HG03558 (cell line): Measurements from ENCODE around the gene MCEE.
"Not testable (repeated sequence)": the region's sequence is repeated elsewhere in the genome, so short reads cannot be mapped to it uniquely, and the experiment has no call there.

Source experiments
- ATAC-seq: cut with Tn5 transposase; IDR thresholded peaks from one replicate; pipeline ENCODE4 v1.9.1; 2021; ENCODE audit warnings: moderate number of reproducible peaks; ENCODE audit not compliant: unreplicated experiment; ENCODE audit errors: extremely low read depth

The MCEE gene

GRCh38 chr2:71083752-71084312 is 46.2 kb downstream of the MCEE start:
- not testable (repeated sequence) for ATAC-seq

GRCh38 chr2:71083297-71083696 is 46.7 kb downstream of the MCEE start:
- not testable (repeated sequence) for ATAC-seq

GRCh38 chr2:71082402-71083252 is 47.4 kb downstream of the MCEE start:
- ATAC-seq: no peak

DNA sequence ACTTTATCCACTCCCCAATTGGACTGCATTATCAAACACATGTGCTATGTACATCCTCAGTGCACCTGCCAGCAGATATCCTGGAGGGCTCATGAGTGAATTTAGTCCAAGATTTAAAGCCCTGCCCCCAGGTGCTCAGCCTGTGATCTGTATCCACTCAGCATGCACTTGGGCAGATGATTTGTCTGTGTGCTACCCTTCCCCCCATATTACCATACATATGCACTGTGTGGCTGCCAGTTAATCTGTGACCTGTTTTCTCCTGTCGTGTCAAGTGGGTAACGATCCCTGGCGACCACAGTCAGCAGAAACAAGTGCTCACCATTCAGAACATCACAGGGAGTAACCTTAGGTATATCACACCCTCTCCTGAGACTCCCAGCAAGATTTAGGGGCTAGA is 51.4 kb downstream of the MCEE start:
- no peak for ATAC-seq

DNA sequence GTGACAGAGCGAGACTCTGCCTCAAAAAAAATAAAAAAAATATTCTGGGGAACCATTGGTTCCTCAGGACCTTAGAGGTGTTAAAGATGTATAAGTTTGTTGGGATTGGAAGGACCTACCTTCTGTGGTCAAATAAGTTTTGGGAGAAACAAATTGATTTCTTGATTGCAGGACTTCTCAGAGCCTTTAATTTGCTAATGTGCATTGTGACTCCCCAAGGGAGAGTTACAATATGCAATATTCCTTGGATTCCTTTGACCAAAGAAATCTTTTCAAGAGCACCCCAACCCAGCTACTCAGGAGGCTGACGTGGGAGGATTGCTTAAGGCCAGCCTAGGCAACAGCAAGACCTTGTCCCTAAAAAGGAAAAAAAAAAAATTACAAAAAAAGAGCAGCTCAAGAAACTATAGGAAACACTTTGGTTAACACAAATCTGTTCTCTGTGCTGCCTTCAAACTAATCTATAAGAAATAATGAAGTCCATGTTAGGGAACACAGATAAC is 55.1 kb downstream of the MCEE start:
- ATAC-seq: no peak

GRCh38 chr2:71073475-71073874 is 56.6 kb downstream of the MCEE start:
- no peak for ATAC-seq

DNA sequence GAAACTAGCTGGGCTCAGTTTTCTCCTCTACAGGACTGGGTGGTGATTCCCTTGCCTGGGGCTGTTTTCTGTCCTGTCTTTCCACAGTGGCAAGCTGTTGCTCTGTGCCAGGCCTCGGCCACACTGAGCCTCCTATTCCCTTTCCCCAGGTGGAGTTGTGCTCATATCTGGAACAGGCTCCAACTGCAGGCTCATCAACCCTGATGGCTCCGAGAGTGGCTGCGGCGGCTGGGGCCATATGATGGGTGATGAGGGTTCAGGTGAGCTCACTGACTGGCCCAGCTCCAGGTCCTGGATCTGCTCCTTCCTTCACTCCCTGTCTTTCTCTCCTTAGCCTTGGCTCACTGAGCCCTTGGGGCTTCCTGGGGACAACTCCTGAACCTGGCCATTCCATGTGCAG is 57.5 kb downstream of the MCEE start:
- ATAC-seq: no peak

DNA sequence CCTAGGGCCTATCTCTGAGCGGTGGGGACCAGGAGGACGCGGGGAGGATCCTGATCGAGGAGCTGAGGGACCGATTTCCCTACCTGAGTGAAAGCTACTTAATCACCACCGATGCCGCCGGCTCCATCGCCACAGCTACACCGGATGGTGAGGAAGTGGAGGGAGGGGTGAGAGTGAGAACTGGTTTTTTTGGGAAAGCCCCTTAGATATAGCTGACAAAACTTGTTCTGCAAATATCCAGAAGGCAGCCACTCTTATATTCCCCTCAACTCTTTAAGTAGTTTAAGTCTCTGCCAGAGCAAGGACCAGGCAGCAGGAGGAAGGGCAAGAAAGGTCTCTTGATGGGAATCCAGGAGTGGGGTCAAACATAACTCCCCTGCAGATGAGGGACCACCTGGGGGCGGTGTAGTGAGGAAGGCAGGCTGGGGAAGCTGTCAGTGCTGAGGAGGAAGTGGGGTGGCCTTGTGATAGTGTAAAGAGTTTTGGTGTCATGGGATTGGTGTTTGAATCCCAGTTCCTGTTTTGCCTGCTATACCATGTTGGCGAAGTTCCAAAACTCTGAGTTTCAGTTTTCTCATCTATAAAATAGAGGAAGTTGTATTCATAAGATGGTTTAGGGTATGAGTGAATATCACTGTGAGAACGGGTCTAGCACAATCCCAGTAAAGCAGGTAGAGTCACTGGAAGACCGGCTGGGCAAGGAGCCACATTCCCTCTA is 58.2 kb downstream of the MCEE start:
- ATAC-seq: peak; percentile 24

DNA sequence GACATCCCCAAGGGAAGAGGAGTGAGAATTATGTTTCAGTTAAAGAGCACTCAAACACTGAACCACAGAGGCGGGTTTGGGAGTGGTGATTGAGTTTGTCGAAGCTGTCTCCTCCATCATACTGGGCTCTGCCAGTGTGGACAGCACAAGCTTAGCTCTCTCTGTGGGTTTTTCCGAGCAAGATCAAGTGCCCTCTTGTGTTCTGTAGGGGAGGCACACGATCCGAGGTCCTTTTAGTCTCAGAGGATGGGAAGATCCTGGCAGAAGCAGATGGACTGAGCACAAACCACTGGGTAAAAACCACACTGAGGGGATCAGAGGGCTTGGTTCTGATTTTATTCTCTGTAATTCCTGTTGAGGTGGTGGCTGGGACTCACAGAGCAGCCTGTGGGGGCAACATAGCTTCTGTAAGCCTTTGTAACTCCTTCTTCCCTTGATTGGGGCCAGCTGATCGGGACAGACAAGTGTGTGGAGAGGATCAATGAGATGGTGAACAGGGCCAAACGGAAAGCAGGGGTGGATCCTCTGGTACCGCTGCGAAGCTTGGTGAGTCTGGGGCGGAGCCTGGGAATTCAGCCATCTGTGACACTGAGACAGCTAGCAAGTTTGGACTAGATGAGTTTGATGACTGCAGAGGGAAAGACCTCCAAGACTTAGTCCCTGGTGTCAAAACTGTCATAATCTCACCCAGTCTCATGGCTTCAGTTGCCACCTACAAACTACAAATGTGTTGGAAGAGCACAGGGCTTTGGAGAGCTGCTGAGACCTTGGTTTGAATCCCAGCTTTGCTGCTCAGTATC is 59.5 kb downstream of the MCEE start:
- ATAC-seq: no peak

- no peak for ATAC-seq
Observed at GRCh38 chr2:71069376-71069775, 60.7 kb downstream of the MCEE start.

DNA sequence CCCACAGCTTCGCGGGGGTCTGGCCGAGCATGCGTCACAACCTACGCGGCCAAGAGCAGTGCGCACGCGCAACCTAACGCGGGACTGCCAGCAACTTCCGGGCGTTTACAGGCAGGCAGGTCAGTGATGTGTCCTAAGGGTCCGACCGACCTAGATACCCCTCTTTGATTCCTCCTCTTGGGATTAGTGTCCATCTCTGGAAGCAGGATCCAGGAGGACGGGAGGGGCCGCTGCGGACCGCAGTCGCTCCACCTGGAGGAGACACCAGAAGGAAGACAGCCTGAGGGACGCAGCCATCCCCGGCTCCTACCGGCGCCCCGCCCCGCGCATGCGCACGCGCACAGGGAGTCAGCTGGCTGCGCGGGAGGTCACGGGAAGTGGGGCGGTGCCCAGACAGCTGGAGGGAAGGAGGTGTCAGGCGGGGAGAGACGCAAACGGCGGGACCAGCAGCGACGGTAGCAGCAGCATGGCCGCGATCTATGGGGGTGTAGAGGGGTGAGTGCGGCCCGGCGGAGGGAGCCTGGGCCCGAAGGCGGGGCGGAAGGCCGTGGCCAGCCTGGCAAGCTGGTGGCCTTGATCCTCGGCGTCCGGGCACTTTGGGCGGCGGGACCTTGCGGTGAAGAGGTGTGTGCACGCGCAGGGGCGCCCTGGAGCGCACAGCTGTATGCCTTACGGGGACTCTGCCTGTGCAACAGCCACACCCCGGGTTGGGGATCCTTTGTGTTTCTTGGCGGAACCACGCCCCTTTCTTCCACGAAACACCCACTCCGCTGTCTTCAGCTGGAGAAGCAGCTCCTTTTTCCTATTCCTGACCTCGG is 61.6 kb downstream of the MCEE start, which contains the start of gene NAGK:
NAGK (plus strand) TSS at position 431 of the 818 bp plus-strand sequence; CDS start at position 467, 36 bp downstream.
- ATAC-seq: peak; percentile 35

DNA sequence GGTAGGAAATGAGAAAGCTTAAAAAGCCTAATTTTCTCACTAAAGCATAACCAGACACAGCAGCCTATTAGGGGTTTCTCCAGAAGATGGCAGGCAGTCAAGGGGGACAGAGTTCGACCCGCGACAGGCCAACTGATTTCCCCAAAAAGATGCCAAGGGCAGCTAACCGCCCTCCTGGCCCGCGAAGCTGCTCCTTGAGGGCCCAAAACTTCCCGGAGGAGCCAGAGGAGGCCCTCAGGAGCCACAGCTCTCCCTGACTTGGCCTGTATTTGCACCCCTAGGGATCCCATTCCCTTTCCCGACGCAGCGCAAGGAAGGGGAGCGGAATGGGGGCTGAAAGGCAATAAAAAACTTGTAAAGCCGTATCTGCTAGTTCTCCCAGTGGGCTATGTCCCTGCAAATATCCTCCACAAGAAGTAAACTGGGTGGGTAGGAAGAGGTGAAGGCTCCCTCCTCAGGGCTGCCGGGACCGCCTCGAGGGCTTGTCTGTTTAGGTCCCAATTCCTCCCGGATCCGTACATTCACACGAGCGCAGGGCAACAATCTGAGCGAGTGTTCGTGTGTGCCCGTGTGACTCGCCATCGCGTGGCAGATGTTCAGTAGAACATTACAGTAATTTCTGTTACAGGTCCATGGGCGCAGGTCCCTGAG is 62.3 kb downstream of the MCEE start:
- ATAC-seq: no peak

DNA sequence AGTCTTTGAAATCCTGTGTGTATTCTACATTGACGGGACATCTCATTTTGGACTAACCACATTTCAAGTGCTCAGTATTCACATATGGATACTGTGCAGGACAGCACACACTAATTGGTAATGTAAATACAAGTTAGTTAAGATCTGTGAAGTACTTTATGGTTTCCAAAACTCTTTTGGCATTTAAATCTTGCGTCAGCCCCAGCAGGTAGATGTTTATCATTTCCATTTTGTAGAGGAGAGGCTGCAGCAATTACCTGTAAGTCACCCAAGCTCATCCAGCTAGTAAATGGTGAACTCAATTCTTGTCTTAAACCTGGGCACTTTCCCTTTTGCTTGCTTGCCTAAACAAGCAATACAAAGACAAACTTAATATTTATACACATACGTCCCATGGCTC is 63.2 kb downstream of the MCEE start:
- no peak for ATAC-seq

GRCh38 chr2:71064754-71065621 is 65.0 kb downstream of the MCEE start:
- no peak for ATAC-seq

- no peak for ATAC-seq
Observed at GRCh38 chr2:71064110-71064611, 65.9 kb downstream of the MCEE start.

DNA sequence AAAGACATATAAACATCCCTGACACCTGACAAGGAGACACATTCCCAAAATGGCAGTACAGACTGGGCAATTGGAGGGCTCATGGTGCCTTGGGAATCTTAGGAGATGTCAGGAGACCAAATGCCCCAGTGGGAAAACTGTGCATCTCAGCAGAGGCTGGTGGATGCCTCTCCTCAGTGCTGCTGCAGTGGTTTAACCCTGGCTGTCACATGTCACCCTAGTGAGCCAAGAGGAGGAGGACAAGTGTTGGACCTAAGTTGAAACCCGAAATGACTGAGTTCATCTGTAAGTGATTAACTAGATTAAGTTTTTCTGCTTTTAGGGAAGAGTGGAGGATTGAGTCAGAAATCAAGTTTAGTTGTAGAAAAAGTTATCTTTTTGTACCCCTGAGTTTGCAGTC is 66.8 kb downstream of the MCEE start:
- ATAC-seq: no peak

- ATAC-seq: no peak
Observed at GRCh38 chr2:71060871-71061270, 69.2 kb downstream of the MCEE start.

GRCh38 chr2:71060211-71060610 is 69.8 kb downstream of the MCEE start:
- ATAC-seq: no peak
